ENCODE results near the gene ABCA2.

- TF ChIP-seq USF2 (CRISPR knock-in tag; IDR thresholded peaks at IDR 0.05) (no peak), CBFB (CRISPR knock-in tag; IDR thresholded peaks at IDR 0.05; ENCODE audit: low read depth) (no peak), HMGXB4 (CRISPR knock-in tag; IDR thresholded peaks at IDR 0.05) (no peak), ZNF263 (CRISPR knock-in tag; IDR thresholded peaks at IDR 0.05; ENCODE audit: low read depth) (no peak), TEAD4 (CRISPR knock-in tag; IDR thresholded peaks at IDR 0.05) (no peak), SMAD3 (CRISPR knock-in tag; IDR thresholded peaks at IDR 0.05; ENCODE audit: borderline replicate concordance) (no peak), ATF3 (CRISPR knock-in tag; conservative IDR thresholded peaks at IDR 0.05) (no peak), CTCF (IDR thresholded peaks at IDR 0.05) (no peak), ZNF512 (CRISPR knock-in tag; IDR thresholded peaks at IDR 0.05; ENCODE audit: borderline replicate concordance) (no peak), USF1 (CRISPR knock-in tag; IDR thresholded peaks at IDR 0.05) (no peak), MAX (CRISPR knock-in tag; IDR thresholded peaks at IDR 0.05) (no peak)
Observed at GRCh38 chr9:136969150-136969549, 58.9 kb downstream of the ABCA2 start.
